H1 (cell line): ENCODE results near the gene OBP2B. TPM values are rescaled to one million over a fixed set of nuclear protein-coding genes. Genes with fewer than 3 reads are reported as not detected.

Experiments
- CTCF ChIA-PET: fragments of 300-600 bp; sonication (Branson Sonifier 250); formaldehyde crosslinking; loops from one replicate; lab custom pipeline; 2021; ENCODE audit not compliant: partially characterized antibody; lab: Charles Lee
- POLR2A ChIA-PET: fragments of 300-600 bp; sonication (Branson Sonifier 250); formaldehyde crosslinking; loops from one replicate; lab custom pipeline; 2021; ENCODE audit warnings: inconsistent platforms; ENCODE audit not compliant: partially characterized antibody; lab: Charles Lee
- DNase-seq, 2 experiments: peaks; one replicate each; pipeline versions ENCODE4 v3.0.0 to v3.0.0-alpha.2; 2010 to 2022; ENCODE audit warnings: low spot score in 2 of 2, low read depth in 1 of 2, mixed read lengths in 1 of 2
- FAIRE-seq: peaks from 2 replicates; lab custom pipeline; 2011; peaks lifted over from hg19 to GRCh38; lab: Jason Lieb, UNC
- H2AFZ ChIP-seq: 2 replicates; pipeline ENCODE4 v1.8.1; 2012; ENCODE audit warnings: low read length, inconsistent platforms
- H2AK5ac ChIP-seq: 2 replicates; pipeline ENCODE4 v1.6.1; 2013; ENCODE audit warnings: low read depth, low read length
- H2BK120ac ChIP-seq: replicated peaks from 2 replicates; pipeline ENCODE3; 2013; ENCODE audit warnings: low read depth, low read length, inconsistent platforms
- H2BK12ac ChIP-seq: 2 replicates; pipeline ENCODE4 v1.6.1; 2013; ENCODE audit warnings: low read depth, low read length
- H2BK15ac ChIP-seq: 2 replicates; pipeline ENCODE4 v1.6.1; 2013; ENCODE audit warnings: low read length
- H2BK20ac ChIP-seq: 2 replicates; pipeline ENCODE4 v1.6.1; 2013; ENCODE audit warnings: low read length
- H2BK5ac ChIP-seq: 2 replicates; pipeline ENCODE4 v1.6.1; 2013; ENCODE audit warnings: low read depth, low read length
- H3K14ac ChIP-seq: 2 replicates; pipeline ENCODE4 v1.6.1; 2013; ENCODE audit warnings: inconsistent platforms; ENCODE audit not compliant: insufficient read length
- H3K18ac ChIP-seq: 2 replicates; pipeline ENCODE4 v1.6.1; 2013; ENCODE audit warnings: low read length; ENCODE audit errors: extremely low read depth
- H3K23ac ChIP-seq: 2 replicates; pipeline ENCODE4 v1.6.1; 2013; ENCODE audit warnings: inconsistent platforms; ENCODE audit not compliant: insufficient read length
- H3K23me2 ChIP-seq: 2 replicates; pipeline ENCODE4 v1.6.1; 2013; ENCODE audit warnings: low read depth, low read length
- H3K27ac ChIP-seq: 2 replicates; pipeline ENCODE4 v1.6.1; 2011; ENCODE audit warnings: low read depth, low read length, inconsistent platforms
- H3K27me3 ChIP-seq, 4 experiments: replicated peaks in 1 of 4; 1 replicate in 1 of 4; 2 replicates in 3 of 4; pipeline versions ENCODE4 v1.6.1 to v1.8.1; 2011 to 2013; ENCODE audit warnings: low read length in 3 of 4, mild to moderate bottlenecking in 3 of 4, inconsistent platforms in 2 of 4, mixed read lengths in 2 of 4, moderate library complexity in 1 of 4; ENCODE audit not compliant: control insufficient read depth in 3 of 4, insufficient read depth in 3 of 4; ENCODE audit errors: extremely low read depth in 1 of 4
- H3K36me3 ChIP-seq, 4 experiments: 2 replicates each; pipeline versions ENCODE4 v1.6.1 to v1.8.1; 2011 to 2013; ENCODE audit warnings: mild to moderate bottlenecking in 4 of 4, low read length in 3 of 4, moderate library complexity in 2 of 4, control low read depth in 1 of 4, inconsistent platforms in 1 of 4; ENCODE audit not compliant: insufficient read depth in 4 of 4, control insufficient read depth in 2 of 4
- H3K4ac ChIP-seq: replicated peaks from 2 replicates; pipeline ENCODE3; 2013; ENCODE audit warnings: low read length, low read depth, mixed read lengths, inconsistent platforms; ENCODE audit not compliant: insufficient read length
- H3K4me1 ChIP-seq, 4 experiments: replicated peaks in 1 of 4; 1 replicate in 1 of 4; 2 replicates in 3 of 4; pipeline versions ENCODE4 v1.6.1 to v1.8.1; 2011 to 2013; ENCODE audit warnings: low read length in 3 of 4, inconsistent platforms in 2 of 4, mixed read lengths in 1 of 4; ENCODE audit not compliant: insufficient read depth in 4 of 4, control insufficient read depth in 3 of 4
- H3K4me2 ChIP-seq, 2 experiments: 2 replicates each; pipeline versions ENCODE4 v1.6.1 to v1.8.1; 2011 to 2013; ENCODE audit warnings: low read depth in 2 of 2, low read length in 2 of 2, control low read depth in 1 of 2, inconsistent platforms in 1 of 2, mild to moderate bottlenecking in 1 of 2; ENCODE audit not compliant: insufficient read depth in 1 of 2
- H3K4me3 ChIP-seq, 4 experiments: fragments of 200-600, 300-600 bp in 1 of 4; sonication (generic), shearing (Covaris generic), sonication (Bioruptor Twin) in 1 of 4; 2 replicates each; pipeline versions ENCODE4 v1.5.1 to v1.8.1; 2011 to 2016; ENCODE audit warnings: low read length in 4 of 4, low read depth in 3 of 4, control low read depth in 2 of 4, inconsistent platforms in 2 of 4, mild to moderate bottlenecking in 2 of 4, mixed read lengths in 1 of 4, moderate library complexity in 1 of 4; ENCODE audit not compliant: insufficient read depth in 2 of 4; ENCODE audit errors: extremely low read depth in 1 of 4
- H3K56ac ChIP-seq: replicated peaks from 2 replicates; pipeline ENCODE3; 2013; ENCODE audit warnings: low read depth, mild to moderate bottlenecking, mixed read lengths, low read length, inconsistent platforms; ENCODE audit not compliant: insufficient read length
- H3K79me1 ChIP-seq: 2 replicates; pipeline ENCODE4 v1.6.1; 2013; ENCODE audit warnings: low read depth, low read length, control low read depth
- H3K79me2 ChIP-seq, 2 experiments: 2 replicates each; pipeline versions ENCODE4 v1.6.1 to v1.8.1; 2012 to 2013; ENCODE audit warnings: low read length in 2 of 2, mild to moderate bottlenecking in 2 of 2, inconsistent platforms in 1 of 2; ENCODE audit not compliant: insufficient read depth in 2 of 2, control insufficient read depth in 1 of 2
- H3K9ac ChIP-seq, 4 experiments: replicated peaks in 1 of 4; 1 replicate in 1 of 4; 2 replicates in 3 of 4; pipeline versions ENCODE4 v1.6.1 to v1.8.1; 2011 to 2013; ENCODE audit warnings: low read depth in 3 of 4, low read length in 3 of 4, control low read depth in 2 of 4, mild to moderate bottlenecking in 2 of 4, moderate library complexity in 2 of 4, inconsistent platforms in 1 of 4; ENCODE audit errors: extremely low read depth in 1 of 4
- H3K9me3 ChIP-seq, 2 experiments: 2 replicates each; pipeline versions ENCODE4 v1.6.1 to v1.8.1; 2012 to 2013; ENCODE audit warnings: mild to moderate bottlenecking in 2 of 2, moderate library complexity in 2 of 2, control low read depth in 1 of 2, inconsistent platforms in 1 of 2, low read depth in 1 of 2, low read length in 1 of 2, mixed read lengths in 1 of 2; ENCODE audit not compliant: insufficient read depth in 2 of 2
- H4K20me1 ChIP-seq, 2 experiments: replicated peaks in 1 of 2; 2 replicates each; pipeline versions ENCODE3 to v1.8.1; 2011 to 2013; ENCODE audit warnings: inconsistent platforms in 2 of 2, low read length in 2 of 2, mild to moderate bottlenecking in 1 of 2; ENCODE audit not compliant: insufficient read depth in 2 of 2, control insufficient read depth in 1 of 2
- H4K5ac ChIP-seq: 2 replicates; pipeline ENCODE4 v1.6.1; 2013; ENCODE audit warnings: low read length, low read depth, mixed read lengths, inconsistent platforms; ENCODE audit not compliant: insufficient read length
- H4K8ac ChIP-seq: 2 replicates; pipeline ENCODE4 v1.8.0; 2013; ENCODE audit warnings: mild to moderate bottlenecking, moderate library complexity, low read length, inconsistent platforms; ENCODE audit not compliant: insufficient read depth; ENCODE audit errors: extremely low read depth
- H4K91ac ChIP-seq: replicated peaks from 2 replicates; pipeline ENCODE3; 2013; ENCODE audit warnings: low read length, mixed read lengths, inconsistent platforms; ENCODE audit not compliant: insufficient read length
- BRCA1 ChIP-seq: IDR thresholded peaks from 2 replicates; pipeline ENCODE4 v1.6.1; 2012; ENCODE audit warnings: low read depth, low read length, improper control_type of control experiment
- CBX5 ChIP-seq: fragments of 300-800, 300-1000 bp; sonication (generic); IDR thresholded peaks from 2 replicates; pipeline ENCODE4 v1.7.1; 2016; ENCODE audit warnings: antibody characterized with exemption, low read length, low read depth
- EGR1 ChIP-seq: IDR thresholded peaks from 2 replicates; pipeline ENCODE4 v1.6.1; 2011; ENCODE audit warnings: low read depth, low read length, borderline replicate concordance
- EZH2 ChIP-seq: fragments of 200-600 bp; sonication (generic); IDR thresholded peaks from 2 replicates; pipeline ENCODE4 v1.7.1; 2012; ENCODE audit warnings: low read depth, mild to moderate bottlenecking, moderate library complexity, low read length, inconsistent platforms; ENCODE audit not compliant: severe bottlenecking
- RAD21 ChIP-seq, 2 experiments: IDR thresholded peaks in 1 of 2; conservative IDR thresholded peaks in 1 of 2; 2 replicates each; pipeline ENCODE4 v1.6.1; 2011; ENCODE audit warnings: low read depth in 2 of 2, low read length in 2 of 2, improper control_type of control experiment in 1 of 2, inconsistent platforms in 1 of 2, mild to moderate bottlenecking in 1 of 2, moderate library complexity in 1 of 2
- RXRA ChIP-seq: IDR thresholded peaks from 2 replicates; pipeline ENCODE4 v1.6.1; 2011; ENCODE audit warnings: low read depth, mild to moderate bottlenecking, low read length, moderate library complexity; ENCODE audit not compliant: insufficient read depth
- SIN3A ChIP-seq, 2 experiments: IDR thresholded peaks in 1 of 2; conservative IDR thresholded peaks in 1 of 2; 2 replicates each; pipeline ENCODE4 v1.6.1; 2011 to 2012; ENCODE audit warnings: low read length in 2 of 2, improper control_type of control experiment in 1 of 2, low read depth in 1 of 2, mild to moderate bottlenecking in 1 of 2
- SP4 ChIP-seq: IDR thresholded peaks from 2 replicates; pipeline ENCODE4 v1.6.1; 2012; ENCODE audit warnings: low read length, inconsistent platforms
- TAF1 ChIP-seq: IDR thresholded peaks from 2 replicates; pipeline ENCODE4 v1.6.1; 2011; ENCODE audit warnings: mild to moderate bottlenecking, low read depth, low read length
- WGBS, 2 experiments: shearing (Covaris generic) in 1 of 2; methylation state at CpG; one replicate each; pipeline versions ENCODE4 v1.1.6 to v1.1.7; 2013 to 2015; ENCODE audit warnings: low lambda C conversion rate in 2 of 2, mixed read lengths in 2 of 2, inconsistent platforms in 1 of 2, low coverage in 1 of 2, missing lambda C conversion rate in 1 of 2; ENCODE audit not compliant: insufficient replicate concordance in 2 of 2, insufficient coverage in 1 of 2, insufficient read length in 1 of 2; ENCODE audit errors: extremely low coverage in 1 of 2, missing lambda C conversion rate in 1 of 2; 5-methylcytosine and 5-hydroxymethylcytosine counted together
- polyA plus RNA-seq, 7 experiments: library from polyadenylated mRNA; depleted of rRNA in 3 of 7; stranded (reverse) in 5 of 7; unstranded in 2 of 7; fragments of >200 nt in 5 of 7; fragments of 200-250 nt in 2 of 7; gene quantifications; 1 replicate in 5 of 7; 2 replicates in 1 of 7; 4 replicates in 1 of 7; pipeline versions ENCODE4 v1.2.1 to v1.2.3, GENCODE V29; 2011 to 2013; ENCODE audit warnings: missing spikeins in 2 of 7, mixed read lengths in 2 of 7
- total RNA-seq: library from RNA; stranded (reverse); fragmentation: NEBNext Ultra II Directional; extraction: Animal tissue kit (Norgen Biotek cat#: 25700); gene quantifications from 2 replicates; pipeline ENCODE4 v1.2.1, GENCODE V29; 2021
- TF ChIP-seq, protein P1 (sequence below): IDR thresholded peaks from 2 replicates; pipeline ENCODE4 v1.6.1; 2012; ENCODE audit warnings: low read length, inconsistent platforms

OBP2B gene
- total and polyA plus RNA-seq, 2 of the 8 experiments (the other 6 are each of a cell fraction or from before 2014, with no cell fraction given) = not detected

- H2BK15ac ChIP-seq = no peak overlapping the region
- no peak overlapping the region; the same call in 1 of the 2 replicates for H4K8ac ChIP-seq
- H2BK120ac ChIP-seq = no peak overlapping the region
- ChIA-PET POLR2A (interaction anchor here (0.6 to 1.3 kb wide), 3 partner anchors 128 to 1077 kb away, joined by 3 to 4 read pairs (median 3); no protein-coding TSS in a partner anchor), CTCF (interaction anchor here (0.6 to 2.8 kb wide), 7 partner anchors 14 to 277 kb away, joined by 3 to 38 read pairs (median 4); partner anchors contain the start of genes SLC2A6 and SURF6)
- no peak overlapping the region for H3K18ac ChIP-seq
- no peak overlapping the region for H3K14ac ChIP-seq
- H3K9ac ChIP-seq = no peak overlapping the region
- H2AK5ac ChIP-seq = no peak overlapping the region
- no peaks in the 10 kb centered on the region for H3K79me1 ChIP-seq
- no peak overlapping the region for H3K27ac ChIP-seq
- no peak overlapping the region for H3K4me2 ChIP-seq
- no peaks in the 10 kb centered on the region; a peak in 1 of 7 replicates for H3K4me1 ChIP-seq
- no peak overlapping the region for H2AFZ ChIP-seq
- no peaks in the 10 kb centered on the region for H4K20me1 ChIP-seq
- no peak overlapping the region for H2BK5ac ChIP-seq
- no peak overlapping the region for H3K4me3 ChIP-seq
- no peaks in the 10 kb centered on the region for H3K36me3 ChIP-seq
- H3K27me3 ChIP-seq = peaks cover 6 to 39% (median 23%) of the 10 kb centered on the region in 4 experiments
- no peak overlapping the region for H4K5ac ChIP-seq
- WGBS, 2 experiments = 80% methylated on average over 13 of the region's 13 CpGs; no CpG with 5 or more reads in 1 of the 2 experiments
- DNase-seq (no peak), FAIRE-seq (no peak)
- H3K23me2 ChIP-seq = no peaks in the 10 kb centered on the region; the same call in 1 of the 2 replicates
- H2BK20ac ChIP-seq = no peak overlapping the region
- no peak overlapping the region for H3K23ac ChIP-seq
- no peak overlapping the region for H3K4ac ChIP-seq
- no peak overlapping the region for H4K91ac ChIP-seq
- no peak overlapping the region for H3K56ac ChIP-seq
- H3K79me2 ChIP-seq = no peaks in the 10 kb centered on the region
- no peak overlapping the region for H2BK12ac ChIP-seq
- no peaks in the 10 kb centered on the region for H3K9me3 ChIP-seq
- no peak for TF ChIP-seq TAF1
- TF ChIP-seq EGR1 = no peak
- TF ChIP-seq CBX5 = no peak
- TF ChIP-seq, protein P1, sequence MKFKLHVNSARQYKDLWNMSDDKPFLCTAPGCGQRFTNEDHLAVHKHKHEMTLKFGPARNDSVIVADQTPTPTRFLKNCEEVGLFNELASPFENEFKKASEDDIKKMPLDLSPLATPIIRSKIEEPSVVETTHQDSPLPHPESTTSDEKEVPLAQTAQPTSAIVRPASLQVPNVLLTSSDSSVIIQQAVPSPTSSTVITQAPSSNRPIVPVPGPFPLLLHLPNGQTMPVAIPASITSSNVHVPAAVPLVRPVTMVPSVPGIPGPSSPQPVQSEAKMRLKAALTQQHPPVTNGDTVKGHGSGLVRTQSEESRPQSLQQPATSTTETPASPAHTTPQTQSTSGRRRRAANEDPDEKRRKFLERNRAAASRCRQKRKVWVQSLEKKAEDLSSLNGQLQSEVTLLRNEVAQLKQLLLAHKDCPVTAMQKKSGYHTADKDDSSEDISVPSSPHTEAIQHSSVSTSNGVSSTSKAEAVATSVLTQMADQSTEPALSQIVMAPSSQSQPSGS = no peak
- TF ChIP-seq SIN3A (conservative IDR thresholded peaks at IDR 0.05 in 1 of 2, IDR thresholded peaks at IDR 0.05 in 1 of 2; ENCODE audit: low read depth in 1 of 2, low read length in 2 of 2) = no peak
- no peak for TF ChIP-seq BRCA1
- TF ChIP-seq EZH2 = no peak
- no peak for TF ChIP-seq RAD21 (IDR thresholded peaks at IDR 0.05 in 1 of 2, conservative IDR thresholded peaks at IDR 0.05 in 1 of 2; ENCODE audit: low read depth in 2 of 2, low read length in 2 of 2)
- TF ChIP-seq SP4 = no peak
- TF ChIP-seq RXRA = no peak
Measured at GRCh38 chr9:133201424-133202144, 7.5 kb downstream of the OBP2B start.
